GM19025 (cell line): Measurements from ENCODE around the gene SOX8.

Experiments
- ATAC-seq: cut with Tn5 transposase; IDR thresholded peaks from one replicate; pipeline ENCODE4 v1.9.1; 2021; ENCODE audit warnings: mild to moderate bottlenecking, low read depth, moderate library complexity; ENCODE audit not compliant: unreplicated experiment

SOX8 gene

GRCh38 chr16:985646-986400 is 4.3 kb downstream of the SOX8 start:
- no peak for ATAC-seq

- no peak for ATAC-seq
These were observed 4.8 kb downstream of the SOX8 start for GRCh38 chr16:986411-986810.

- ATAC-seq, result no peak
These were observed 5.5 kb downstream of the SOX8 start for GRCh38 chr16:986925-987582.

GRCh38 chr16:987906-988305 is 6.3 kb downstream of the SOX8 start:
- ATAC-seq, result no peak

- ATAC-seq, result no peak
These were observed 7.1 kb downstream of the SOX8 start for GRCh38 chr16:988471-989353.

GRCh38 chr16:989354-989814 is 7.8 kb downstream of the SOX8 start:
- no peak for ATAC-seq

- ATAC-seq, result no peak
These were observed 9.1 kb downstream of the SOX8 start for GRCh38 chr16:990516-991291.

- ATAC-seq, result no peak
These were observed 9.8 kb downstream of the SOX8 start for GRCh38 chr16:991345-991744.

GRCh38 chr16:991773-992172 is 10.2 kb downstream of the SOX8 start:
- no peak for ATAC-seq

GRCh38 chr16:993731-994130 is 12.2 kb downstream of the SOX8 start:
- ATAC-seq, result no peak

- no peak for ATAC-seq
These were observed 13.5 kb downstream of the SOX8 start for GRCh38 chr16:995087-995486.

GRCh38 chr16:995783-996182 is 14.2 kb downstream of the SOX8 start:
- no peak for ATAC-seq

- ATAC-seq, result no peak
These were observed 15.1 kb downstream of the SOX8 start for GRCh38 chr16:996681-997080.

GRCh38 chr16:997440-998051 is 16.0 kb downstream of the SOX8 start:
- no peak for ATAC-seq

- ATAC-seq, result no peak
These were observed 16.6 kb downstream of the SOX8 start for GRCh38 chr16:998211-998610.

- no peak for ATAC-seq
These were observed 17.0 kb downstream of the SOX8 start for GRCh38 chr16:998615-999014.

- no peak for ATAC-seq
These were observed 18.1 kb downstream of the SOX8 start for GRCh38 chr16:999677-1000076.

GRCh38 chr16:1000608-1001007 is 19.0 kb downstream of the SOX8 start:
- ATAC-seq, result no peak

GRCh38 chr16:1001096-1001495 is 19.5 kb downstream of the SOX8 start:
- no peak for ATAC-seq
